Mesendoderm (in vitro differentiated cells): ENCODE data around the gene CDC45.

Experiments used
- DNase-seq: peaks from one replicate; pipeline ENCODE4 v3.0.0; 2013
- H2AK5ac ChIP-seq: 2 replicates; pipeline ENCODE4 v1.6.1; 2013; ENCODE audit warnings: low read length, inconsistent platforms
- H2BK120ac ChIP-seq: 2 replicates; pipeline ENCODE4 v1.6.1; 2013; ENCODE audit warnings: low read depth, mild to moderate bottlenecking, low read length, moderate library complexity, mixed read lengths
- H2BK15ac ChIP-seq: replicated peaks from 2 replicates; pipeline ENCODE4 v1.6.1; 2013; ENCODE audit warnings: low read depth, mild to moderate bottlenecking, moderate library complexity
- H2BK5ac ChIP-seq: 2 replicates; pipeline ENCODE4 v1.6.1; 2013; ENCODE audit warnings: low read length, inconsistent platforms
- H3K18ac ChIP-seq: 2 replicates; pipeline ENCODE4 v1.6.1; 2013; ENCODE audit warnings: mild to moderate bottlenecking, low read length, mixed read lengths
- H3K23ac ChIP-seq: one replicate; pipeline ENCODE4 v1.6.1; 2013; ENCODE audit warnings: low read length
- H3K27ac ChIP-seq: 2 replicates; pipeline ENCODE4 v1.5.1; 2013; ENCODE audit warnings: low read depth, mild to moderate bottlenecking, inconsistent platforms, low read length, moderate library complexity
- H3K27me3 ChIP-seq: 2 replicates; pipeline ENCODE4 v1.6.1; 2013; ENCODE audit warnings: low read length, control low read depth, mild to moderate bottlenecking, inconsistent platforms; ENCODE audit not compliant: insufficient read depth, poor library complexity
- H3K36me3 ChIP-seq: 2 replicates; pipeline ENCODE4 v1.6.1; 2013; ENCODE audit warnings: low read length, inconsistent platforms; ENCODE audit not compliant: control insufficient read depth, insufficient read depth
- H3K4ac ChIP-seq: one replicate; pipeline ENCODE4 v1.6.1; 2013; ENCODE audit warnings: low read depth, mild to moderate bottlenecking, low read length, moderate library complexity
- H3K4me1 ChIP-seq: 2 replicates; pipeline ENCODE4 v1.6.1; 2013; ENCODE audit warnings: low read depth, low read length, inconsistent platforms; ENCODE audit not compliant: control insufficient read depth
- H3K4me2 ChIP-seq: 2 replicates; pipeline ENCODE4 v1.6.1; 2013; ENCODE audit warnings: low read length
- H3K4me3 ChIP-seq: 2 replicates; pipeline ENCODE4 v1.5.1; 2013; ENCODE audit warnings: mild to moderate bottlenecking, low read length
- H3K56ac ChIP-seq: one replicate; pipeline ENCODE4 v1.6.1; 2013; ENCODE audit warnings: low read length
- H3K79me1 ChIP-seq: 2 replicates; pipeline ENCODE4 v1.6.1; 2013; ENCODE audit warnings: low read length, inconsistent platforms
- H3K79me2 ChIP-seq: 2 replicates; pipeline ENCODE4 v1.6.1; 2013; ENCODE audit warnings: mild to moderate bottlenecking, low read length; ENCODE audit not compliant: control insufficient read depth, insufficient read depth
- H3K9ac ChIP-seq: 2 replicates; pipeline ENCODE4 v1.6.1; 2013; ENCODE audit warnings: low read length, inconsistent platforms
- H4K5ac ChIP-seq: one replicate; pipeline ENCODE4 v1.6.1; 2013; ENCODE audit warnings: low read length
- H4K8ac ChIP-seq: one replicate; pipeline ENCODE4 v1.6.1; 2013; ENCODE audit warnings: low read depth, mild to moderate bottlenecking, control low read depth, low read length, moderate library complexity
- WGBS: extraction: QIAGEN DNeasy Blood & Tissue Kit; methylation state at CpG from one replicate; pipeline ENCODE4 v1.1.7; 2013; ENCODE audit warnings: low lambda C conversion rate, missing lambda C conversion rate; ENCODE audit not compliant: insufficient coverage; ENCODE audit errors: extremely low coverage; 5-methylcytosine and 5-hydroxymethylcytosine counted together

Gene CDC45

DNA sequence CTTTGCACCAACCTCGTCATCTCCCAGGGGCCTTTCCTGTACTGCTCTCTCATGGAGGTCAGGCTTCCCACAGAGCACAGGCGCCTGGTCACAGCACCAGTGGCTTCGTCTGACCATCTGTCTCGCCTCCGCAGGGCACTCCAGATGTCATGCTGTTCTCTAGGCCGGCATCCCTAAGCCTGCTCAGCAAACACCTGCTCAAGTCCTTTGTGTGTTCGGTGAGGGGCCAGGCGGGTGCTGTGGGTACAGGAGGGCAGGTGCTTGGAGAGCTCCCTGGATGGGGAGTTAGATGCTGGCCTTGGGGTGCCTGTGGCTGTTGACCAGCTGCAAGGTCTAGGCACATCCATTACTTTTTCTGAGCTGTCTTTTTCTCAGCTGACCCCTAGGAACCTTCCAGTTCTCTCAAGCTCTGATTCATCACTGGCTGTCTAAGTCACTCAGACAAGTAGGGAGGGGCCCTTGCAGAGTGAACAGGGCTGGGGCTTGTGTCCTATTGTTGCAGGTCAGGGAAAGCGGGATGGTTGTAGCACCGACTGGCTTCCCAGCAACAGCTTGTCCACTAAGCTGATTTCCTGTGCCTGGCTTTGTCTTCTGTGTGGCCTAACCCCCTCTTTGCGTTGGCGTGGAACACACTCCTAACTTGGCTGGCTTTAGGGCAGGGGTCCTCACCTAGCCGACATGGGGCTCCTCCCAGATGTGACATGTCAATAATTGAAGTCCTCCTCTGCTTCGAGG lies 35.3 kb downstream of the CDC45 start:
- no peak for DNase-seq
- Histone ChIP-seq H2BK120ac (no peak overlapping the region), H4K8ac (no peak overlapping the region), H3K4me2 (no peak overlapping the region), H3K9ac (no peak overlapping the region), H3K56ac (no peak overlapping the region), H3K27ac (no peak overlapping the region), H2BK5ac (no peak overlapping the region), H2BK15ac (no peak overlapping the region), H3K79me1 (no peaks in the 10 kb centered on the region), H4K5ac (no peak overlapping the region), H3K23ac (no peak overlapping the region), H3K79me2 (no peaks in the 10 kb centered on the region), H3K4me1 (no peaks in the 10 kb centered on the region), H3K36me3 (peaks cover 1% of the 10 kb centered on the region), H3K4ac (no peak overlapping the region), H3K27me3 (no peaks in the 10 kb centered on the region), H2AK5ac (no peak overlapping the region), H3K18ac (no peak overlapping the region), H3K4me3 (no peak overlapping the region)
- WGBS = no CpG with 5 or more reads among the region's 14 CpGs

DNA sequence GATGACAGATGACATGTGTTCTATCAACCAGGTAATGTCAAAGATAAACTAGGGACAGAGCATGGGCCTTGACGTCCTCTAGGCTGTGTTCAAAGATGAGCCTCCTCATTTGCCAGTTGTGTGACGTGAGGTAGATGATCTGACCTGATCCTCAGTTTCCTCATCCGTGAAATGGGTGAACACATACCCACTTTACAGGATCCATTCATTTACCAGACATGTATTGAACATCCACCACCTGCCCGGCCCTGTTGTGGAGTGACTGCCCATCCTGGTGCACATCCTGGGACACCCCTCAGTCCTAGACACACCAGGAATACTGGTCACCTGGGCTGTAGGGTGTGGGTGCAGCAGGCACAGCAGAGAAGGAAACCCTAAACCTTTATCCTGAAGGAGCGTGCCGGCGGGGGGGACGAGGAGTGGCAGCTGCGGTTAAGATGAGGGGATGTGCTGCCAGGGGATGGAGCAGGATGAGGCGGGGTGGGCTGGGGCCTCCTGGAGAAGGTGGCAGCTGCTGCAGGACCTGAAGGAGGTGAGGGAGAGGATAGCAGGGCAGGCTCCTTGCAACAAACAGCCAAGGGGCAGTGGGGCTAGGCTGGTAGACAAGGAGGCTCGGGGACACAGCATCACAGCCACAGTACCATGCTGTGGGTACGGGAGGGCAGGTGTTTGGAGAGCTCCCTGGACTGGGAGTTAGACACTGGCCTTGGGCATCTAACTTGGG lies 36.1 kb downstream of the CDC45 start:
- Histone ChIP-seq H3K23ac (no peak overlapping the region), H3K4ac (no peak overlapping the region), H3K36me3 (peaks cover 1% of the 10 kb centered on the region), H4K5ac (no peak overlapping the region), H2AK5ac (no peak overlapping the region), H3K4me2 (no peak overlapping the region), H3K4me1 (no peaks in the 10 kb centered on the region), H3K56ac (no peak overlapping the region), H3K79me1 (no peaks in the 10 kb centered on the region), H3K18ac (no peak overlapping the region), H3K27me3 (no peaks in the 10 kb centered on the region), H4K8ac (no peak overlapping the region), H3K4me3 (no peak overlapping the region), H2BK15ac (no peak overlapping the region), H3K79me2 (no peaks in the 10 kb centered on the region), H2BK120ac (no peak overlapping the region), H3K9ac (no peak overlapping the region), H3K27ac (no peak overlapping the region), H2BK5ac (no peak overlapping the region)
- DNase-seq = no peak
- no CpG with 5 or more reads among the region's 12 CpGs for WGBS

GRCh38 chr22:19516378-19517170 lies 36.9 kb downstream of the CDC45 start:
- DNase-seq = no peak
- Histone ChIP-seq H4K8ac (no peak overlapping the region), H3K56ac (no peak overlapping the region), H3K4ac (no peak overlapping the region), H2BK120ac (no peak overlapping the region), H3K4me3 (no peak overlapping the region), H2AK5ac (no peak overlapping the region), H3K9ac (no peak overlapping the region), H3K79me2 (no peaks in the 10 kb centered on the region), H3K36me3 (peaks cover 1% of the 10 kb centered on the region), H2BK5ac (no peak overlapping the region), H3K18ac (no peak overlapping the region), H3K4me2 (no peak overlapping the region), H3K79me1 (no peaks in the 10 kb centered on the region), H3K4me1 (no peaks in the 10 kb centered on the region), H3K27me3 (no peaks in the 10 kb centered on the region), H3K27ac (no peak overlapping the region), H3K23ac (no peak overlapping the region), H2BK15ac (no peak overlapping the region), H4K5ac (no peak overlapping the region)
- no CpG with 5 or more reads among the region's 19 CpGs for WGBS

DNA sequence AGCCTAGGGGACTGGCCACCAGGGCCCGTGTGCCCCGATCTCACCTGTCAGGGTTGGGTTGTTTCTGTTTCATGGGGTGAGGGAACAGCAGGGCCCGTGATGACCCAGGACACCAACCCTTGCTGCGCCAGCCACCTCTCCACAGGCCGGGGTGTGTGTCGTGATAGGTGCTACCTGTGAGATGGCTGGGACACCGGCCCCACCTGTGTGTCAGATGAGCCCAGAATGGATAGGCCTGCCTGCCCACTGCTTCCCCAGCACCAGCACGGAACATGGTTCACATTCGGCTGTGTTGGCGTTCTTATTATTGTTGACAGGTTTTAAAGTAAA lies 37.4 kb downstream of the CDC45 start:
- no peak for DNase-seq
- Histone ChIP-seq H3K4me2 (no peak overlapping the region), H3K23ac (no peak overlapping the region), H3K36me3 (peaks cover 1% of the 10 kb centered on the region), H3K18ac (no peak overlapping the region), H2BK5ac (no peak overlapping the region), H3K4ac (no peak overlapping the region), H2AK5ac (no peak overlapping the region), H4K8ac (no peak overlapping the region), H2BK120ac (no peak overlapping the region), H3K27ac (no peak overlapping the region), H3K79me2 (no peaks in the 10 kb centered on the region), H3K56ac (no peak overlapping the region), H2BK15ac (no peak overlapping the region), H3K79me1 (no peaks in the 10 kb centered on the region), H3K9ac (no peak overlapping the region), H3K27me3 (no peaks in the 10 kb centered on the region), H3K4me3 (no peak overlapping the region), H4K5ac (no peak overlapping the region), H3K4me1 (no peaks in the 10 kb centered on the region)
- WGBS = no CpG with 5 or more reads among the region's 10 CpGs

- no peak overlapping the region for H3K56ac ChIP-seq
- no peak overlapping the region for H4K5ac ChIP-seq
- H2BK120ac ChIP-seq = no peak overlapping the region
- H3K9ac ChIP-seq = no peak overlapping the region
- no peaks in the 10 kb centered on the region for H3K27me3 ChIP-seq
- no peak overlapping the region for H3K23ac ChIP-seq
- no peak overlapping the region for H3K18ac ChIP-seq
- no peaks in the 10 kb centered on the region for H3K79me2 ChIP-seq
- H3K27ac ChIP-seq = no peak overlapping the region
- no peak overlapping the region for H3K4me2 ChIP-seq
- H3K79me1 ChIP-seq = no peaks in the 10 kb centered on the region
- no peak for DNase-seq
- H3K4me1 ChIP-seq = no peaks in the 10 kb centered on the region
- no peak overlapping the region for H4K8ac ChIP-seq
- WGBS = no CpG with 5 or more reads among the region's 12 CpGs
- no peak overlapping the region for H3K4ac ChIP-seq
- no peak overlapping the region for H2AK5ac ChIP-seq
- H2BK15ac ChIP-seq = no peak overlapping the region
- H3K36me3 ChIP-seq = peaks cover 1% of the 10 kb centered on the region
- H3K4me3 ChIP-seq = no peak overlapping the region
- no peak overlapping the region for H2BK5ac ChIP-seq
Measured at GRCh38 chr22:19517919-19518611, 38.3 kb downstream of the CDC45 start.
